Femur (tissue), 1 donor: Measurements from ENCODE around the gene ZSWIM3.

ENCODE experiments used
- DNase-seq: peaks from one replicate; pipeline ENCODE4 v3.0.0-alpha.2; 2017

The ZSWIM3 gene

DNA sequence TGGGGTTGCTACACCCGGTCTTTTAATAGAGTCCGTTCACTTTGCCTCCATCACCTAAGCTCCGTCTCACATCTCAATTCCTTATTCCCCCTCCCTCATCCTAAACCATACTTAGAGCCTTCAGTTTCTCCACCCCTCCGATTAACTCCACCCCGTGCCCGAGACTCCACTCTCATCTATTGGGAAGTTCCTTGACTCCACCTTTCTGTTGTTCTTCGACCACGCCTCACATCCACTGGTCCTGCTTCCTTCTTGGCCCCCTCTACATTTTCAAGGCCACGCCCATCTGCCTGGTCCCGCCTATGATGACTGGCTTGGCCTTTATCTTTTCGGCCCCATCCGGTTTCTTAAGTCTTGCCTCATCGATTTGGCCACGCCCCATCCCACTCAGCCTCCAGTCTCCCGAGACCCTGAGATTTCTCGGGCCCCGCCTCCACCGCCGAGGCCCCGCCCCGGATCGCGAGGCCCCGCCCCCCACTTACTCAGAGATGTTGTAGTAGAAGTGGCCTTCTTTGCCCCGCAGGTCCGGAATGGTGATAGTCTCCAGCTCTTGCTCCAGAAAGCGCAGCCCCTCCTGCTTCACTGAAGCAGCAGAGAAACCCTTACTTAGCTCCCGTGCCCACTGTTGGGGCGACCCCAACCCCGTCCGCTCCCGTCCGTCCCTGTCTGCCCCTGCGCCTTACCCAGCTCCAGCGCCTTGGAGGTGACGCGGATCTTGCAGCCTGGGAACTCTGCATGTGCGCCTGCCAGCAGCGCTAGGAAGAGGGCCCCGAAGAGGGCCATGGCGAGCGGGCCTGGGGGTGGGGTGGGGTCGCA is 53.5 kb downstream of the ZSWIM3 start:
- DNase-seq = peak; percentile 96

DNA sequence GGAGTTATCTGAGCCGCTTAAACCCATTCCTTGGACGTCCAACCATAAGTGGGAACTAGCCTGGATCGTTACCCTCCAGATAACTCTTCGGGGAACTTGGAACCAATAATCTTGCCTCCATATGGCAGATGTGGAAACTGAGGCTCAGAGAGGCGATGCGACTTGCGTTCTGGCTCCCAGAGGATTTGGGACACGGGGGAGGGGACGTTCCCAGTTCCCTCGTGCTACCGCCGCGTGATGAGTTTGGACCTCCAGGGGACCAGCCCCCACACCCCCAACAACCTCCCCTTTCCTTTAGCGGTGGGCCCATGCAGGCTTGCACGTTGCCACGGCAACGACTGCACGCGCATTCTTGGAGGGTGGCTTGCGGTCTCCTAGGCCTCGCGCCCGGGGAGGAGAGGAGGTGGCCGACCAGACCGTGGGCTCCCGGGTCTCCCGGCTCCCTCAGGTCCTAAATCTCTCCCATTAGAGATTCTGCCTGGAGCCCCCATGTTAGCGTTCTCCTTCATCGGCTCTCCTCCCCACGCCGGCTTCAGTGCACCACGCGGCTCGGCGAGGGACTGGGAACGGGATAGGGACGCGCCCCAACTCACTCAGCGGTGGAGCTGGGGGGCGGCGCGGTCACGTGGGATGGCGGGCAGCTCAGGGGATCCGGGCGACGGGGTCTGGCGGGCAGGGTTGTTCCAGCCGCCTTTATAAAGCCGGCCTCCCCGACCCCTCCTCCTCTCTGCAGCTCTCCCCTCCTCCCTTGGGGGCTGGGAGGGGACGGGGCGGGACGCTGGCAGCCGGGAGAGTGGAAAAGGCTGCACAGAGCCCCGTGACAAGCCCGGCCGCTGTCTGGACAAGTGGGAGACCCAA is 54.3 kb downstream of the ZSWIM3 start, which contains the start of gene PLTP:
Gene PLTP (minus strand): TSS at position 670 of the 858 bp plus-strand sequence. CDS start 703 bp downstream, outside the sequence.
- DNase-seq = peak; percentile 84

DNA sequence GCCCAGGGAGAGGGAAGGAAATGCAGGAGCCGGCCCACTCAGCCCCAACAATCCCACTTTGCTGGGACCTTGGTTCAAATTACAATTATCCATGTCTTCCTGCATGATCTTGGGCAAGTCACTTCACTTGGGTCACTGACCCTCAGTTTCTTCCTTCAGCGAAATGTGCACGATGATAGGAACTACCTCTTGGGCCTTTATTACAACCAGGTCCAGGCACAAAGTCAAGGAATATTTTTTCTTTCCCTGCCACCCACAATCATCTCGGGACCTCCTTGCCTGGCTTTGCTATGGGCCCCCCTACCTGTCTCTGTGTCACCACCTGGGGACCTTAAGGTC is 54.9 kb downstream of the ZSWIM3 start:
- DNase-seq = no peak

DNA sequence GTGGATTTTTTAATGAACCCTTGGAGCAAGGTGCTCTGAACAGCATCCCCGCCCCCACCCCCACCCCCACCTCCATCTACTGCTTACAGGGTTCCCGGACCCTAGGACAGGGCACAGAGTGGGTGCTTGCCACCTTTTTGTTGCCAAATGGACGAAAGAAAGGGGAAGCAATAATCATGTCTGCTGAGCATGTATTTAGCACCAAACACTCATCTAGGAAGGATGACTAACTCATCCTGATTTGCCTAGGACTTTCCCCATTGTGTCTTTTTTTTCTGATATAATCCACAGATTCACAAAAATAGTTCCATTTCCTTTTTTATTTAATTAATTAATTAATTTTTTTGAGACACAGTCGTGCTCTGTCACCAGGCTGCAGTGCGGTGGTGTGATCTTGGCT is 55.7 kb downstream of the ZSWIM3 start:
- DNase-seq = no peak

DNA sequence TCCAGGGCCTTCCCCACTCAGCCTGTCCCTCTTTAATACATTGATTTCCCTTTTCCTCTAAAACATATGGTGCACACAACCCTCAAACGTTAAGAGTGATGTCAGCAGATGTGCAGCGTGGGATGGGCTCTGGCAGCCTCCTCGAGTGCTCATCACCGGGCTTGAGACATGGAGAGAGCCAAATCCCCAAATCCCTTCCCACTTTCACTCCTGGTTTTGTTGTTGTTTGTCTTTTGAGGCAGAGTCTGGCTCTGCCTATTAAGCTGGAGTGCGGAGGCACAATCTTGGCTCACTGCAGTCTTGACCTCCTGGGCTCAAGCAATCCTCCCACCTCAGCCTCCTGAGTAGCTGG is 60.4 kb downstream of the ZSWIM3 start:
- DNase-seq = peak; percentile 71

DNA sequence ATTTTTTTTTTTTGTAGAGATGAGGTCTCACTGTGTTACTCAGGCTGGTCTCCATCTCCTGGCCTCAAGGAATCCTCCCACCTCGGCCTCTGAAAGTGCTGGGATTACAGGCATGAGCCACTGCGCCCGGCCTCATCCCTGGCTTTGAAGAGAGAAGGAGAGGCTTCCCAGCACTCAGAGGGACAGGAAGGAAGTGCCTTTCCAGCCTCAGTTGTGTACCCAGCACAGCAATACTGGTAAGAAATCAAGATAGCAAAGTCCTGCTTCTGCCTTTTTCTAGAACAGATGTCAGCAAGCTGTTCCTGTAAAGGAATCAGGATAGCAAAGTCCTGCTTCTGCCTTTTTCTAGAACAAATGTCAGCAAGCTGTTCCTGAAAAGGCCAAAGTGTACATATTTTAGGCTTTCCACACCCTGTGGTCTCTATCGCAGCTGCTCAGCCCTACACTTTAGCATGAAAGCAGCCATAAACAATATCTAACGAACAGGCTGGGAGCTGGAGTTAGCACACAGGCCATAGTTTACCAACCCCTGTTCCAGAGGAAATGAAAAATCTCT is 60.8 kb downstream of the ZSWIM3 start:
- DNase-seq = no peak

DNA sequence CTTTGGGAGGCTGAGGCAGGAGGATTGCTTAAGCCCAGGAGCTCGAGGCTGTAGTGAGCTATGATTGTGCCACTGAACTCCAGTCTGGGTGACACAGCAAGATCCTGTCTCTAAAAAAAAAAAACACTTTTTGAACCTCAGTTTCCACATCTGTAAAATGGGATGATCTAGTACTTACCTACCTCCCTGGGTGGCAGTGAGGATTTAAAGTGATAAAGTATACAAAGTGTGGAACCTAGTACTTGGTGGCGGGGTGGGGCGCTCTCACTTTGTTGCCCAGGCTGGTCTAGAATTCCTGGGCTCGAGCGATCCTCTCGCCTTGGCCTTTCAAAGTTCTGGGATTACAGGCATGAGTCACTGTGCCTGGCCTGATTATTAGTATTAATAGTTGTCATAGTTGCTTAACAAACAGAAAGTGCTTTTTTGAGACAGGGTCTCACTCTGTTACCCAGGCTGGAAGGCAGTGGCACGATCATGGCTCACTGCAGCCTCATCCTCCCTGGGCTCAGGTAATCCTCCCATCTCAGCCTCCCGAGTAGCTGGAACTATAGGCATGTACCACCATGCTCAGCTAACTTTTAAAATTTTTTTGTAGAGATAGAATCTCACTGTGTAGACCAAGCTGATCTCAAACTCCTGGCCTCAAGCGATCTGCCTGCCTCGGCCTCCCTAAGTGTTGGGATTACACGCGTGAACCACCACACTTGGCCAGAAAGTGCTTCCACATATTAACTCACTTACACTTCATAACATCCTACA is 61.5 kb downstream of the ZSWIM3 start:
- no peak for DNase-seq

DNA sequence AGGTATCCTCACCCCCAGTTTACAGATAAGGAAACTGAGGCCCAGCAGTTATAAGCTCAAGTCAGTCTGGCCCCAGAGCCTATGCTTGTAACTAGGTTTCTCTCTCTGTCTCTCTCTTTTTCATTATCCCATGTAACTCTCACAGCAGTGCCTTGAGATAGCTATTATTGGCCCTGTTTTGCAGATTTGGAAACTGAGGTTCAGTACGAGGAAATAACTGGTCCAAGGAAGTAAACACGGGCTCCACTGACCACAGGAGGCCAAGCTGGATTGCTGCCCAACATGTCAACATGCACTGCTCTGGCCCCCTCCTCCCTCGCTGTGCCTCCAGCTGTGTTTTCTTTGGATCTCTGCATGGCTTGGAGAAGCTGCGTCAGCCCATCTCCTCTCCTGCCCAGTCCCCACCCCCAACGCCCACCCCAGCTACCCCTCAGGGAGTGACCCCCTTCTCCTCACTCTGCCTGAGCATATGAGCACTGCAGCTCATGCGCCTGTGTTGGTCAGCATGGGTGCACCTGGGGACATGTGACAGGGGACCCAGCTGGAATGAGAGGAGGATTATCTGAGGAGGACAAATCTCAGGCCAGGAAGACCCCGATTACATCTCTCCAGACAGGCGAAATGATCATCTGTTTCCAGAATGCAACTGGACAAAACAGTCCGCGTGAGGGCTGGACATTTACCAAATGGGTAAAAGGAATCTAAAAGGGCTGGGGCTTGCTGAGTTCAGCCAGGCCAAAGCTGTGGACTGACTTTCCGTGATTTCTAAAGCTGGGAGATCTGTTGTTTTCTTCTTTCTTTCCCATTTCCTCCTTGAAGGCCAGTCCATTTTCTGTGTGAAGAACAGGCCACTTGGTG is 62.4 kb downstream of the ZSWIM3 start:
- peak; percentile 85 for DNase-seq

DNA sequence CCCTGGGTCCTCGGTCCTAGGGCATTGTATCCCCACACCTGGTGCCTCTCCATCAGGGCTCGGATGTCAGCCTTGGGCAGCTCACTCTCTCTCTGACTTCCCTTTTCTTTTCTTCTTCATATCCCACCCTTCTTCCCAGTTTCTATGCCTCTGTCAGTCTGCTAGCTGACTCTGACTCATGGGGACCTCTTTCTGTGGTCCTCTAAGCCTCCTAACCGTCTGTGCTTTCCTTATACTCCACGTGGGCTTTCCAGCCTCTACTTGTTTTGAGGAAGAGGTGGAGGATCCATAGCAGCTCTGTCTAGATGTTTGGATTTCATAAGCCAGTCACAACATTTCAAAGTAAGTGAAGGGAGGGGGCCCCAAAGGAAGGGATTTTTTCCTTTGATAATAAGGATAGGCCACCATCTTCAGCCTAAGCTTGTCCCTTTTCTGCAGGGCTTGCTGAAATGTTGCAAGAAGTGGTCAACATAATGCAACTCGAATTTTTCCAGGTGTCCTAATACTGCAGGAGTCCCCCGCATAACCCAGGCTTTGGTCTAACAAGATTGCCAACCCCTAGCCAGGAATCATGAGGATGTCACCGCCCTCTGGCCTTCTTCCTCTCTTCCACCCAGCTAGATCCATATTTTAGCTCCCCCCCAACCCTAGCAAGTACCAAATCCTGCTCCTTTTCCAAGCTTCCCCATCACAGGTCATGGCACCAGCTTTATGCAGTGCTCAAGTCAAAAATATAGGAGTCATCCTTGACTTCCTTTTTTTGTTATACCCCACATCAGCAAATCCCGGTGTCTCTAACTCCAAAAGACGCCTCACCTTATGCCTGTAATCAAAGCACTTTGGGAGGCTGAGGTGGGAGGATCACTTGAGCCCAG is 63.3 kb downstream of the ZSWIM3 start:
- DNase-seq = no peak

DNA sequence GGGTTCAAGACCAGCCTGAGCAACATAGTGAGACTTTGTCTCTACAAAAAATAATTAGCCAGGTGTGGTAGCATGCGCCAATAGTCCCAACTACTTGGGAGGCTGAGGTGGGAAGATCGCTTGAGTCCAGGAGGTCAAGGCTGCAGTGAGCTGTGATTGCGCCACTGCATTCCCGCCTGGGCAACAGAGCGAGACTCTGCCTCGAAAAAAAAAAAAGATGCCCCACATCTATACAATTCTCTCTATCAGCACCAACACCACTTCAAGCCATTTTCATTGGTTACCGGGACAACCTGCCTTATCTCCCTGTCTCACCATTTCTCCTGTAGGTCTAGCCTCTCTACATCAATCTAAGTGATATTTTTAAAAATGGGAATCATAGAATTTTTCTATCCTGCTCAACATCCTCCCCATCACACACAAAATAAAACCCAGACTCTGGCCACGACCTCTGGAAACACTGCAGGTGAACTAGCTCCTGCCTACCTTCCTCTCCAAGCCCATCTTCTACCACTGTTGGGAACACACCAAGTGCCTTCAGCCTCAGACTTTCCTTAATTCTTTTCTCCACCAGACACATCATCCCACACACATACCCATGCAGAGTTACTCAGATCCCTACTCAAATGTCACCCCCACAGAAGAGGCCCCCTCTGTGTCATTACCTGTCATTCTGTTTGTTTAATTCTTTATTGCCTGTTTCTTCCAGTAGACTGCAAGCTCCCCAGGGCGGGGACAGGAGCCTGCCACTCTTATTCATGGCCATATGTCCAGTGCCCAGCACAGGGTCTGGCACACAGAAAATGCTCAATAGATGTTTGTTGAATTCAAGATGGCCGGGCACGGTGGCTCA is 64.1 kb downstream of the ZSWIM3 start:
- DNase-seq = no peak

DNA sequence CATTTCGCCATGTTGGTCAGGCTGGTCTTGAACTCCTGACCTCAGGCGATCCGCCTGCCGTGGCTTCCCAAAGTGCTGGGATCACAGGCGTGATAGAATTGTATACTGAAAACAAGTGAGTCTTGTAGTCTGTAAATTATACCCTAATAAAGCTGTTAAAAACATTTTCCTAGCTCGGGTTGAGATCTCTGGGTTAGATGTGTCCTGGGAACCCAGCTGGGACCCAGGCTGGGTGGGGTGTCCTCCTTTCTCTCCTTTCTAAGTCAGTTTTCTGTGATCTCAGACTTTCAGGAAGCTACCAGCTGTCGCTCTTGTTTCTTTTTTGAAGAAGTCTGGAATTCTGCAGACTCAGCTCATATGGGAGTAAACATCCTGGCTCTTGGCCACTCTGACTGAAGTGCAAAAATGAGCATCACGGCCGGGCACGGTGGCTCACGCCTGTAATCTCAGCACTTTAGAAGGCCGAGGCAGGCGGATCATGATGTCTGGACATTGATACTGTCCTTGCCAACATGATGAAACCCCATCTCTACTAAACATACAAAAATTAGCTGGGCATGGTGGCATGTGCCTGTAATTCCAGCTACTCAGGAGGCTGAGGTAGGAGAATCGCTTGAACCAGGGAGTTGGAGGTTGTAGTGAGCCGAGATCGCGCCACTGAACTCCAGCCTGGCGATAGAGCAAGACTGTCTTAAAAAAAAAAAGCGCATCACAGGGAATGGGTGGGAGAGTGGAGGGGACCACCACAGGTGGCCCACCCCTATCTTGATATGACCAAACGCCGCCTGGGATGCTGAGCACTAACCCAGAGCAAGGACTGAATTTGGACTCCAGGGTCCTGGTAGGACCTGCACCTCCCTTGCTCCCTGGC is 67.2 kb downstream of the ZSWIM3 start:
- DNase-seq = peak; percentile 61

DNA sequence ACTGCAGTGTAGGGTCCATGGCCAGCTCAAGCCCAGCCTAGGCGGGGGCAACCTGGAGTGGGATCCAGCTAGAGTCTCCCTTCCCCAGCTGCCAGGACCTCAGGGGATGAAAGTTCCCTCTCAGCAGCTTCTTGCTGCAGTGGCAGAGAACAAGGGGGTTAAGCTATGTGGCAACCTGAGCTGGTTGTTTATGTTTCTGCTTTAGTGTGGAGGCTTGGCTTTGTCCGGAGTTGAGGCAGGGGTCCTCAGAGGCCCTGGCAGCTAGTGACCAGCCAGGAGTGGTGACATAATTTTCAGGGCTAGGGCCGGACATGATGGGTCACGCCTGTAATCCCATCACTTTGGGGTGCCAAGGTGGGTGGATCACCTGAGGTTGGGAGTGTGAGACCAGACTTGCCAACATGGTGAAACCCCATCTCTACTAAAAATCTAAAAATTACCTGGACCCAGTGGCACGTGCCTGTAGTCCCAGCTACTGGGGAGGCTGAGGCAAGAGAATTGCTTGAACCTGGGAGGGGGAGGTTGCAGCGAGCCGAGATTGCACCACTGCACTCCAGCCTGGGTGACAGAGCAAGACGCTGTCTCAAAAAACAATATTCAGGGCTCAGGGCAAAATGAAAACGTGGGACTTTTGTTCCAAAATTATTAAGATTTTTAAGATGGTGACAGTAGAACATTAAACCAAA is 68.5 kb downstream of the ZSWIM3 start:
- DNase-seq = no peak

DNA sequence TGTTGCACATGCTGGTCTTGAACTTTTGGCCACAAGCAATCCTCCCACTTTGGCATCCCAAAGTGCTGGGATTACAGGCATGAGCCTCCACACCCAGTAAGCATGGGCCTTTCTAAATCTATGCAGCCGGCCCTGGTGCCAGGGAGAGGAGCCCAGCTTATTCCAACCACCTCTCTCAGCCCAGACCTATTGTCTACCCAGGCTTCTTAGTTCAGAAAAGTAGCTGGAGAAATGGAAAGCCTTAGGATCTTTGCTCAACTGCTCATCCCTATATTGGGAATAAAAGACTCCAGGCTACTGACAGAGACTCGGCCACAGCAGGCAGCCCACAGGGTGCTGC is 69.3 kb downstream of the ZSWIM3 start:
- DNase-seq = no peak

DNA sequence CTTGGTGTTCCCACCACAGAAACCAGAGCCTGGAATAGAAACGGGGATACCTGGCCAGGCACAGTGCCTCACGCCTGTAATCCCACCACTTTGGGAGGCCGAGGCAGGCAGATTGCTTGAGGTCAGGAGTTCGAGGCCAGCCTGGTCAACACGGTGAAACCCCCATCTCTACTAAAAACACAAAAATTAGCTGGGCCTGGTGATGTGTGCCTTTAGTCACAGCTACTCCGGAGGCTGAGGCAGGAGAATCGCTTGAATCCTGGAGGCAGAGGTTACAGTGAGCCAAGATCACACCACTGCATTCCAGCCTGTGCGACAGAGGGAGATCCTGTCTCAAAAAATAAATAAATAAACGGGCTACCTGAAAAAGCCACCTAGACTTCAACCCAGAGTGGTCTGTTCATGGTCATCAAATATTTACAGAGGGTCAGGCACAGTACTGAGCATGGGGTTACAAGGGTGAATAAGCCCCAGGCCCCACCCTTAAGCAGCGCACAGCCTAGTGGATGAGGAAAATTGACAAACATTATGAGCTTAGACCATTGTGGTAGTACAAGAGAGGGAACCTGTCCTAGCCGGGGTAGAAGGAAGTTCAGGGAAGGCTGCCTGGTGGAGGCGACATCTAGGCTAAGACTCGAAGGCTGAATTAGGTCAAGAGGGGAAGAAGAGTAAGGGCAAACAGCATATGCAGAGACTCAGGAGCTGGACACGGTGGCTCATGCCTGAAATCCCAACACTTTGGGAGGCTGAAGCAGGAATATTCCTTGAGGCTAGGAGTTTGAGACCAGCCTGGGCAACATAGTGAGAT is 69.9 kb downstream of the ZSWIM3 start:
- no peak for DNase-seq
